Measurements from ENCODE around the gene MATK. TPM values are rescaled to one million over a fixed set of nuclear protein-coding genes. Genes with fewer than 3 reads are reported as not detected.

Gene MATK
- total RNA-seq, 1 experiment from 2014 or later, result 28.3 TPM

DNA sequence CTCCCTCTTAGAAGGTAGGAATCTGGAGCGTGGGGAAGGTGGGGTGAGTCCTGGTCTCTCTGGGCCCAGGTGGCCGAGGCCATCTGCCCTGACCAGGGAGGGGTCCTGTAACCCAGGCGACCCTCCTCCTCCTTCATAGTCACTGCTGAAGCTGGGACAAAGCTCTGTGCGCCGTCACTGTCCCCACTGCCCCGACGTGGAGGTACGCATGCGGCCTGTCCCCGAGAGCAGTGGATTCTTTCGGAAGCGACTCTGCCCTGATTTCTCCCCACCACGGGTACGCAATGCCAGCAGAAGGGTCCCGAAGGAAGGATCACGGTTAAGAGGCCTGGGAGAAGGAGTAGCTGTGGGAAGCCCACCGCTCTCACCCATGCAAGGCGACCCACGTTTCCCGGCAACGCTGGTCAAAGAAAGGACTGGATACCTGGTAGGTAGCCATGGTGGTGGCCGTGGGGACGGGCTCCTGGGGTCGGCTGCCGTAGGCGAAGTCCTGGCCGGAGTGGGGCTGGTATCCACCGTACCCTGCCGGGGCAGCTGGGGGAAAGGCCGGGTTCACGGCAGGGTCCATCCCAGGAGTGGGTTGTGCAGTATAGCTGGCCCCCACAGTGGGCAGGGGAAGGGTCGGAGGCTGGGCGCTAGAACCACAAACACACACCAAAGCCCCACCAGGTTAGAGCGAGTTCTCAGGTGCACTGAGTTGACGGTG lies 48.3 kb upstream of the MATK start (continued):
- TF ChIP-seq ZNF121 (CRISPR knock-in tag; IDR thresholded peaks at IDR 0.05) (no peak), CREM (CRISPR knock-in tag; IDR thresholded peaks at IDR 0.05) (no peak)

DNA sequence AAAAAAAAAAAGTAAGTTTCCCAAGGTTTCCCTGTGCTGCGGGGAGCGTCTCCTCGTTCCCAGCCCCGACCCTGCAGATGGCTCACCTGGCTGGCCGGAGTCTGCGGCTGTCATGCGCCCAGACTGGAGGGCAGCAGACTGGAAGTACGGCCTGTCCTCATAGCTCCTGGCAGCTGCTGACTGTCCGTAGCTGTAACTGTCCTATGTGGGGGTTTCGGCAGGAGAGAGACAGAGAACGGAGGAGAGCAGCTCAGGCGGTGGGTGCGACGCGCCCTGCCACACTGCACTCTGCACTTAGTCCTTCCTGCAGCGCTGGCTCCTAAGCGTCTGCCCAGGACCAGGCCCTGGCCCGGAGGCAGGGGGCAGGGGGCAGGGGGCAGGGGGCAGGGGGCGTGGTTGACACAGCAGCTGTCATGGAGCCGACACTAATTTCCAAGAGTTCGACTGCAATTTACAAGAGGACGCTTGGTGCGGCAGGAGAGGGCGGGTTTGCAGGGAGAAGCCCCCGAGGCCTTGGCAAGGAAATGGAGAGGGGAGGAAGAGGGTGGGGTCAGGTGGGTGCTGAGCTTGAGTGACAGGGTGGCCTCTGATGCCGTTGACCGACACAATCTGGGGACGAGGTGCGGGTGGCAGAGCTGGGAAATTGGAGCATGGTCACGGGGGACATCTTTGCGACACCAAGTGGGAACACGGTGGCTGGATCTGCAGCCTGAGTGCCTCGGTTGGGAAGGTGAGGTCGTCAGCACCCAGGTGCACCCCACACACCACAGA lies 47.6 kb upstream of the MATK start:
- H3K9me3 Mint-ChIP-seq, result peaks cover 16% of the 10 kb centered on the region
- H3K27ac Mint-ChIP-seq, result no peak overlapping the region
- ATAC-seq (no peak), DNase-seq (ENCODE audit: low spot score) (no peak)
- no peak overlapping the region for H3K4me3 Mint-ChIP-seq
- no peak for TF ChIP-seq ZNF423 (CRISPR knock-in tag; IDR thresholded peaks at IDR 0.05)
- no peak for TF ChIP-seq ZNF396 (CRISPR knock-in tag; IDR thresholded peaks at IDR 0.05; ENCODE audit: borderline replicate concordance)
- no peak for TF ChIP-seq ZNF138 (CRISPR knock-in tag; conservative IDR thresholded peaks at IDR 0.05)
- no peak for TF ChIP-seq ZBTB43 (CRISPR knock-in tag; IDR thresholded peaks at IDR 0.05)
- TF ChIP-seq SMAD3 (CRISPR knock-in tag; IDR thresholded peaks at IDR 0.05; ENCODE audit: borderline replicate concordance), result no peak
- no peak for TF ChIP-seq NR2C2 (CRISPR knock-in tag; IDR thresholded peaks at IDR 0.05)
- TF ChIP-seq E2F1 (CRISPR knock-in tag; IDR thresholded peaks at IDR 0.05), result no peak
- TF ChIP-seq, protein P1, sequence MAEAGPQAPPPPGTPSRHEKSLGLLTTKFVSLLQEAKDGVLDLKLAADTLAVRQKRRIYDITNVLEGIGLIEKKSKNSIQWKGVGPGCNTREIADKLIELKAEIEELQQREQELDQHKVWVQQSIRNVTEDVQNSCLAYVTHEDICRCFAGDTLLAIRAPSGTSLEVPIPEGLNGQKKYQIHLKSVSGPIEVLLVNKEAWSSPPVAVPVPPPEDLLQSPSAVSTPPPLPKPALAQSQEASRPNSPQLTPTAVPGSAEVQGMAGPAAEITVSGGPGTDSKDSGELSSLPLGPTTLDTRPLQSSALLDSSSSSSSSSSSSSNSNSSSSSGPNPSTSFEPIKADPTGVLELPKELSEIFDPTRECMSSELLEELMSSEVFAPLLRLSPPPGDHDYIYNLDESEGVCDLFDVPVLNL (CRISPR knock-in tag; IDR thresholded peaks at IDR 0.05; ENCODE audit: borderline replicate concordance, low read depth), result no peak
- TF ChIP-seq MYBL2 (CRISPR knock-in tag; IDR thresholded peaks at IDR 0.05), result no peak
- TF ChIP-seq TEAD4 (CRISPR knock-in tag; IDR thresholded peaks at IDR 0.05), result no peak
- no peak for TF ChIP-seq CTCF (IDR thresholded peaks at IDR 0.05)
- no peak for TF ChIP-seq GTF2I (CRISPR knock-in tag; conservative IDR thresholded peaks at IDR 0.05)
- TF ChIP-seq NFE2L1 (CRISPR knock-in tag; IDR thresholded peaks at IDR 0.05), result no peak
- TF ChIP-seq, protein P2, sequence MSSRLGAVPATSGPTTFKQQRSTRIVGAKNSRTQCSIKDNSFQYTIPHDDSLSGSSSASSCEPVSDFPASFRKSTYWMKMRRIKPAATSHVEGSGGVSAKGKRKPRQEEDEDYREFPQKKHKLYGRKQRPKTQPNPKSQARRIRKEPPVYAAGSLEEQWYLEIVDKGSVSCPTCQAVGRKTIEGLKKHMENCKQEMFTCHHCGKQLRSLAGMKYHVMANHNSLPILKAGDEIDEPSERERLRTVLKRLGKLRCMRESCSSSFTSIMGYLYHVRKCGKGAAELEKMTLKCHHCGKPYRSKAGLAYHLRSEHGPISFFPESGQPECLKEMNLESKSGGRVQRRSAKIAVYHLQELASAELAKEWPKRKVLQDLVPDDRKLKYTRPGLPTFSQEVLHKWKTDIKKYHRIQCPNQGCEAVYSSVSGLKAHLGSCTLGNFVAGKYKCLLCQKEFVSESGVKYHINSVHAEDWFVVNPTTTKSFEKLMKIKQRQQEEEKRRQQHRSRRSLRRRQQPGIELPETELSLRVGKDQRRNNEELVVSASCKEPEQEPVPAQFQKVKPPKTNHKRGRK (CRISPR knock-in tag; IDR thresholded peaks at IDR 0.05; ENCODE audit: borderline replicate concordance), result no peak
- TF ChIP-seq ZNF317 (CRISPR knock-in tag; IDR thresholded peaks at IDR 0.05; ENCODE audit: borderline replicate concordance, low read depth), result no peak
- CTCF ChIA-PET, result interaction anchor here (3.4 kb wide), 1 partner anchor 12 kb away, joined by 19 read pairs; no protein-coding TSS in a partner anchor
- POLR2A ChIA-PET, result no interaction called here
- peaks cover 8% of the 10 kb centered on the region for H3K27me3 Mint-ChIP-seq (ENCODE audit: low read depth)
- peaks cover 11% of the 10 kb centered on the region for H3K36me3 Mint-ChIP-seq
- H3K4me1 Mint-ChIP-seq, result no peaks in the 10 kb centered on the region
